Heart left ventricle (tissue), 13 donors: ENCODE data around the gene PLRG1.

ENCODE experiments used
- CTCF ChIP-seq, 12 donors: fragments of 200-600 bp; sonication (generic) in 4 of 12; IDR thresholded peaks; one replicate each; pipeline versions ENCODE4 v1.5.0 to v1.8.0; 2018 to 2022; ENCODE audit warnings: antibody characterized with exemption in 12 of 12, mild to moderate bottlenecking in 5 of 12
- POLR2A ChIP-seq, 2 donors: fragments of 450-650 bp; IDR thresholded peaks; one replicate each; pipeline ENCODE4 v1.6.1; 2017; ENCODE audit warnings: antibody characterized with exemption in 2 of 2, mild to moderate bottlenecking in 2 of 2, moderate library complexity in 2 of 2
- donor health status: ischemic (EF 13 %, LVEDD 7.1; RV severe dilation, severe dysfunction).
- donor health status: DM: no; HTN: yes; CAD: no.
- donor health status: DM: no; HTN: no; CAD: no.
- donor health status: ischemic (EF 25% LVEDD 6.9; RV normal size, moderate dysfunction).
- donor health status: ischemic (EF 25% LVEDD 5.7; RV mildly dilated, moderate dysfunction).
- donor health status: ischemic (EF 35%, LVEDD 5.7; RV mildly dilated, moderate dysfunction).
- donor health status: nonischemic (EF 11% LVEDD 7.7; RV severe dilation, severe dysfunction).
- donor health status: DM: yes; HTN: yes; CAD: no.
- donor health status: PGD.
- donor health status: ischemic (EF 29% LVEDD 5.4; RV normal size, mild dysfunction).
- donor health status: nonischemic (EF 23%, LVEDD 6.1; RV moderate dilation, normal function).

- TF ChIP-seq CTCF (IDR thresholded peaks at IDR 0.05) (no peak), POLR2A (IDR thresholded peaks at IDR 0.05) (no peak)
Measured at GRCh38 chr4:154489558-154490233, 60.5 kb downstream of the PLRG1 start.
